IPS-NIHi11 (cell line): ENCODE data around the gene MEOX1.
A peak's percentile ranks its signal among the peaks of the same experiment; 100 is the strongest.

Source experiments
- DNase-seq: peaks from one replicate; pipeline ENCODE4 v3.0.0; 2012; ENCODE audit warnings: mixed read lengths, low spot score

Gene MEOX1

DNA sequence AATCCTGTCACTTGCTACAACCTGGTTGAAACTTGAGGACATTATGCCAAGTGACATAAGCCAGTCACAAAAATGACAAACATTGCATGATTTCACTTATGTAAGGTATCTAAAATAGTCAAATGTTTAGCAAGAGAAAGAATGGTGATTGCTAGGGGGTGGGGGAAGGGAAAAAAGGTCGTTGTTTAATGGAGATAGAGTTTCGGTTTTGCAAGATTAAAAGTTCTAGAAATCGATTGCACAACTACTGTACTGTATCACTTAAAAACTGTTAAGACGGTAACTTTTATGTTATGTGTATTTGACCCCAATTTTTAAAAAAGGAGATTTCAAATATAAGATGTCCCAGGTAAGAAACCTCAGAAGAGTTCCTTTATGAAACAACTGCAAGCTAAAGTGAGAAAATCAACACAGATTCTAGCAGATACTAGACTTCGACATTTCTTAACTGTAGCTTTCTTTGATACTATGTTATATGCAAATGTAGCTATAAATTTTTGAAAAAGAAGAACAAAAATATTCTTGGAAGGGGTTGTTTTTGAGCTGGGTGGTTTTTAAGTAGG, 5.9 kb downstream of the MEOX1 start:
- no peak for DNase-seq

DNA sequence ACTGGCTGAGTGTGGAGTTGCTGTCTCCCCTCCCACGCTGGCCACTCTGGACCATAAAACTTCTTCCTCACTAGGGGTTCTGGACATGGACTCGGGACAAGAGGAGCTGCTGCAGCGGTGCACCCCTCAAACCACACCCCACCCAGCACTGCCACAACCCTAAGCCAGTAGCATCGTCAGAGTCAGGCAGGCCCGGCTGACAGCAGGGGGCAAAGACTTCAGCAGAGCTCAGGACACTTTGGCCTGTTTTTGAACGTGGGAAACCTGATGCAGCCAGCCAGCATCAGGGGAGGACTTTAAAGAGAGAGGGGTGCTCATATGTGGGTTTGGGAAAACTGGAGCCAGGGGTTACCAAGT, 9.6 kb downstream of the MEOX1 start:
- no peak for DNase-seq

- no peak for DNase-seq
These were observed 11.3 kb downstream of the MEOX1 start for GRCh38 chr17:43650471-43650870.

- DNase-seq: no peak
These were observed 12.8 kb downstream of the MEOX1 start for GRCh38 chr17:43648916-43649315.

DNA sequence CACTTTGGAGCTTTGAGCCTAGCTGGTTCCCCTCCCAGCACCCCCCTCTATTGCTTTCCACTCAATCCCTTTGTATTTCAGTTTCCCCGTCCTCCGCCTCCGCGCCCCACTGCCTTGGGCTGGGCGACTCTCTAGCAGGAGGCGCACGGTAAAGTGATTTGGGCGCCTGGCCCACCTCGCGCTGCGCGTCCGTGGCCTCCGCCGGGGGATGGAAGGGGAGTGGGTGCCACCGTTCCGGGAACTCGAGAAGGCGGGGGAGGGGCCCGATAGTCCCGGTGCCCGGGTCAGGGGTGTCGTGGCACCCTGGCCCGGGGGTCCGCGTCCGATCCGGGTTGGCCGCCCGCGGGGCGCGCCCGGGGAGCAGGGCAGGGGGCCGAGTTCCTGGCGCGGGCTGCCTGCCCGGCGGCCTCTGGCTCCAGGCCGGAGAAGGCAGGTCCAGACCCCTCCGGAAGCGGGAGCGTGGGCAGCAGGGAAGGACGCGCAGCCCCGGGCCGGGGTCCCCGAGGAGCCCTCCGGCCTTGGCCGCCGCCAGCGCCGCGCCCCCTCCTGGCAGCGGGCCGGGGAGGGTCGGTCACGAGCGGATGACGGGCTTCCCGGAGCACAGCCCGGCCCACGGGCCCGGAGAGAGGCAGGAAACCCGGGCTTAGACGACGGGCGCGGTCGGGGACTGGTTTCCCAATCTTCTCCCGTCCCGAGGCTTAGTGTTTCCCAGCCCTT, 15.8 kb downstream of the MEOX1 start:
- DNase-seq: peak; percentile 81

DNA sequence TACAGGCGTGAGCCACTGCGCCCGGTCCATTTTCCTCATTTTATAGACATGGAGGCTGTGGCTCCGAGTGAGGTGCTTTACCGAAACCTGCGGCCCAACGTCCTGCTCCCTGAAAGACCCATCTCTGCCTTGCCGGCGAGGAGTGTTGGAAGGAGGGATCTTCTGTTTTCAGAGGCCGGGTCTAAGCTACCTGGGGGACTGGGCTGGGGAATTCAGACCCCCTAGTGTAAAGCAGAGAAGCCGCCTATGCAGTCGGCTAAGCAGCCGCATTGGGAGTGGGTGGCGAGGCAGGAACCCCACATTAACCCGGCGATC, 16.3 kb downstream of the MEOX1 start:
- DNase-seq: no peak

DNA sequence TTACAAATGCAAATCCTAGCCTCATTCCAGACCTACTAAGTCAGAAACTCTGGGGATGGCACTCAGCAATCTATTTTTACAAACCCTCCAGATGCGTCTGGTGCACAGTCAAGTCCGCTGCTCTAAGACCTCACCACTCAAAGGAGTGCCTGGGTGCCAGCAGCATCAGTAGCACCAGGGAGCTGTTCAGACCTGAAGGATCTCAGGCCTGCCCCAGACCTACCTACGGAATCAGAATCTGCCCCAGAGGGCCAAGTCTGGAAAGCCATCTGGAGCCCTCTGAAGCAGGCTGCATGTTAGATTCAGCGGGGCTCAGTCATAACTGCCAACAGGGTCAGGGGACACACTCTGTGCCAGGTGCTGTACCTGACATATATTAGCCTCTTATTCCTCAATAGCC, 17.6 kb downstream of the MEOX1 start:
- DNase-seq: no peak

DNA sequence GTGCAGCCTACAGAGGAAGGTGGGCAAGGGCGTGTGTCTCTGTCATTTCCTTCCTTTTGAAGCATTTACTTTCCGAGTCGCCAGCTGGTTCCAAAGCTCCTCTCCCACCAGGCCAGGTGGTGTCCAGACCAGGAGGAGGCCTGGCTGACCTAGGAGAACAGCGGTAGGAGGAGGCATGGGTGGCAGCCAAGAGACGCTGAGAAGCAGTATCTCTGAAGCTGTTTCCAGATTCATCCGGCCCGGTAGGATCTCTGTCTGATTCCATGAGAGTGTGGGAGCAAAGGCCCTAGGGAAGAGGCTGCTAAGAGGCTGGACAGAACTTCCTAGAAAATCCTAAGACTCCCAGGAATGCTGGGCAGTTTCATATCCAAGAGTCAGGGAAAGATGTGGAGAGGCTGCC, 20.3 kb downstream of the MEOX1 start:
- DNase-seq: no peak

DNA sequence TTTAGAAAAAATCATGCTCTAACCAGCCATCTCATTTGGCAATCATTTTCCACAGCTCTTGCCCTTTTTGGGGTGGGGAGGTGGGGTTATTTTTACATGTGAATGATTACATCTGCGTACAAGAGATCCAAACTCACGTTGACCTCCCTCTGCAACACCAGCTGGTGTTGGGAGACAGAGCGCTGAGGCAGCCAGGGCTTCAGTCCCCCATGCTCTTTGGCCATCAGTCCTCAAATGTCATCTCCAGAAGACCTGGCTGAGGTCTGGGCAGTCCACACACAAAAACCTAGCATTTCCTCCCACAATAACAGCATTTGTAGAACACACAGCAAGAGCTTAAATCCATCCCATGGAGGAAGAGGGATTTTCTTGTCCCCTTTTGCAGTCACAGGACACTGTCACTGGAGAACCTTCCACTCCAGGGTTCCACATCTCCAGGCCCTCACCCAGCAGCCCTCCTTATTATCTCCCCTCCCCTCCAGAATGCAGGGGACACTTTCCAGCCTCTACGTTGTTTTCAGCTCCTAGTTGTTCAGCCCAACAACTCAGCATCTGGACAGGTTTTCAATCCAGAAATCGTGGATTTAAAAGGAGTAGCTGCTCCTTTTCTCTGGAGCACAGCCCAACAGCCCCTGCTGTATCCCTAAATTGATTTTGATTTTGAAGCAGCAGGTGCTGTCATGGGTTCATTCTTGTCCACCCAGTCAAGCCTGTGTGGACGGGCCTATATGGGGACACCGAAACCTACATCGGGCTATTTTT, 21.1 kb downstream of the MEOX1 start:
- no peak for DNase-seq

DNA sequence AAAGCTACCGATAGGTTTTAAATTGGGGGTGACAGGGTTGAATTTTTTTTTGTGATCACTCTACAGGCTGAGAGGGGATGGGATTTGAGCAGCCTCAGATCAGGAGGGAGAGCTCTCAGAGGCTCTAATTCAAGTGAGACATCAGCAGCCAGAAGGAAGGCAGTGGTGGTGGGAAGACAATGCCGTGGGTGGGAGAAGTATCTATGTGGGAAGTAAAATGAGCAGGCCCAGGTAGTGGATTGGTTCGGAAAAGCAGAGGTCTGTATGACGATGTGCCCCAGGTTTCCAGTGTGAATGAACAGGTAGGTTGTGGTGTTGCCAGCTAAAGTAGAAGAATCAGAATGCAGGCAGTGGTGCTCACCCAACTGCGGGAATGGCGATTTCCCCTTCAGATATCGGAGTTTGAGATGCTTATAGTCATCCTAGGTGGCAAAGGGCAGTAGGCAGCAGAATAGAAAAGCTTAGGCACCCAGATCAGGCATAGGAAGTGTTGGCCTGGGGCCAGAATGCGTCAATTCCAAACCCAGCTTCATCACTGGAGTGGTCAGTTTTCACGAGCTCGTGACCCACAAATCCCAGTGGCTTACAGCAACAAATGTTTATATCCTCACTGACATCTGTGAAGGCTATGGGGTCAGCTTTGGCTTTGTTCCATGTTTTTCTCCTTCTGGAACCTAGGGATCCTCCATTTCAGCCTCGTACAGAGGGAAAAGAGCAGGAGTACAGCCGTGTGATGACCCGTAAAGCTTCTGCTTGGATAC, 24.0 kb downstream of the MEOX1 start:
- DNase-seq: no peak

GRCh38 chr17:43636426-43636825, 25.3 kb downstream of the MEOX1 start:
- no peak for DNase-seq

- DNase-seq: no peak
These were observed 27.1 kb downstream of the MEOX1 start for GRCh38 chr17:43634591-43635125.

DNA sequence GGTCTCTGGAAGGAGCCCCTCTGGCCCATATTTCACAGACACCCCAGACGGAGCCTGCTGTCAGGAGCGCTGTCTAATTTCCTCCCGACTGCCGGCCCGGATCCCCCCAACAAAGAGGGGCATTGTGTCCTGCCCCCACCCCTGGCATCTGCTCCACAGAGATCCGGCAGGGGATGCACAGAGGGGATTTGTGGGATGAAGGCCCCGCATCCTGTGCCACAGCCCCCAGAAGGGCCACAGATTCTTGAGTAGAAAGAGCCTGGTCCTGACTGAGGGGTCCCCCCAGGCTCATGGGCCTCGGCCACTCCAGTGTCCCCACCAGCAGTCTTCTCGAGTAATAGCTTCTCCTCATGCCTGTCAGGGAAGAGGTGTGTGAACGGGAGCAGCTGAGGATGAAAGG, 29.5 kb downstream of the MEOX1 start:
- no peak for DNase-seq

DNA sequence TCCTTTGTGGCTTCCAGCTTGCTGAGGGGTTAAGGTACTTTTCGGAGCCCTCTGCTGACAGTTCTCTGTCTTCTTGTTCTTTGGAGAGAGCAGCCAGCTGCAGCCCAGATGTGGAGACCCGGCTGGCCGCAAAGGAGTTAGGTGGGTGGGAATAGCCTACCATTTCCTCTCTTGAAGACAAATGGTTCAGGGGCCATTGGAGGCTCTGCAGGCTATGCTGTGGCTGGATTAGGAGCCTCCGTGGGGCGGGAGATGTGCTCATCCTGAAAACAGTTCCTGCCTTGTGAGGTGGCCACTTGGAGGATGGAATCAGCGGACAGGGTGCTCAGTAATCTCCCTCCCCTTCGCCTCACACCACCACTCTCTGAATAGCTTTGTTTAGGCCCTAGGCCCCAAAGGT, 30.3 kb downstream of the MEOX1 start:
- DNase-seq: no peak

DNA sequence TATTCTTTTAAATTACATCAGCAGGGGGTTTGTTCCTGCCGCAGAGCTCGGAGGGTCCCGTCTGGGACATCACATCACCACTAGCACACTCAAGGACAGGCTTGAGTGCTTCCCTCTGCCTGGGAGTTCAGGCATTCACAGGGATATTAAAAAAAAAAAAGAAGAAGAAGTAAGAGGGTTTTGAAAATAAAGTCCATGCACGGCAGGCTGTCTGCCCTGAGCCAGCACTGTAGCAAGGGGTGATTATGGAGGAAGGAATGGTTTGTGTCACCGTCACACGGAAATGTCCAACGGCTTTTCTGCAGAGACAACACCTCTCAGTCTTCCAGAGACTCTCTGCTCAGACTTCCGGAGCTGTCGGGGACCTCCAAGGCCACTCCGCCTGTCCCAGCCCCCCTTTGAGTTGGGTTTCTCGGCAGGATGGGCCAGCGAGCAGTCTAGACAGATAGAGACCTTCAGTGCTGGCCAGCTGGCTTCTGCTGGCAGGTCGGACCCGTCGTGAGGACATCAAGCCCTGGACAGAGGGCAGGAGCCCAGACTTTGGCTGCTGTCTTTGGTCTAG, 33.6 kb downstream of the MEOX1 start:
- no peak for DNase-seq

GRCh38 chr17:43627653-43628052, 34.1 kb downstream of the MEOX1 start:
- no peak for DNase-seq

- DNase-seq: no peak
These were observed 35.7 kb downstream of the MEOX1 start for GRCh38 chr17:43626023-43626422.

DNA sequence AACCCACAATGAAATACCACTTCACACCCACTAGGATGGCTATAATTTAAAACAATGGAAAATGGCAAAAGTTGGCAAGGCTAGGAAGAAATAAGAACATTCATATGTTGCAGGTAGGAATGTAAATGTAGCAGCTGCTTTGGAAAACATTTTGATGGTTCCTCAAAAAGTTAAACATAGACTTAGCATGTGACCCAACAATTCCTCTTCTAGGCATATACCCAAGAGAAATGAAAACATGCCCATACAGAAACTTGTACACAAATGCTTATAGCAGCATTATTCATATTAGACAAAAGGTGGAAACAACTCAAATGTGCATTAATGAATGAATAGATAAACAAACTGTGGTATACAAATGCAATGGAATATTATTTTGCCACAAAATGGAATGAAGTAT, 36.1 kb downstream of the MEOX1 start:
- no peak for DNase-seq

DNA sequence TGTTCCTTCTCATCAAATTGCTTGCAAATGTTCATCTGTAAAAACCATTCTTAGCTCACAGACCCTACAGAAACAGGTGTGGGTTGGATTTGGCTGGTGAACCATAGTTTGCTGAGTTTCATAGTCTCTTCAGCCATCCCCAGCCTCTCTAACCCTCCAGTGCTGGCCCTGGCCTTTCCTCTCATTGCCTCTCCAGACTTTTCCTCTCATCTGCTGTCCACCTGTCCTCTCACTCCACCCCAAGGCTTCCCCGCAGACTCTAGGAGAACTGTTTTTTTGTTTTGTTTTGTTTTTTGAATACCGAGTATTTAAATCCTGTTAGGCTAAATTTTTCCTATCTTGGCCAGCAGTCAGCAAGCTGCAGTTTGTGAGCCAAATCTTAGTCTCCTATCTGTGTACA, 41.1 kb downstream of the MEOX1 start:
- DNase-seq: no peak

- DNase-seq: no peak
These were observed 41.6 kb downstream of the MEOX1 start for GRCh38 chr17:43620147-43620546.

DNA sequence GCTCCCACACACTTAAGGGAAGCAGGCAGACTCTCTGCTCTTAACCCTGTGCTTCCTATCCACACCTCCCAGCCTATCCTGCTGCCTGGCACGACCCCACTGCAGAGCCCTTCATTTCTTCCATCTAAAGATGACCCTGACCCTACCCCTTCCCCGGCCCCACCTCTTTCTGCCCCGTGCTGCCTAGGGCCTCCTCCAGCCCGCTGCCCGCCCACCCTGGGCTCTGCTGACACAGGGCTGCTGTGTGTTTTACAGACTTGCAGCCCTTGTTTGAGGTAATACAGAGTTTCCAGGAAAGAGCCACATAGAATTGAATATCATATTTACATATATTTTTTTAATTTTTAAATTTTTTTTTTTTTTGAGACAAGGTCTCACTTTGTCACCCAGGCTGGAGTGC, 42.0 kb downstream of the MEOX1 start:
- no peak for DNase-seq

GRCh38 chr17:43618276-43618675, 43.4 kb downstream of the MEOX1 start:
- DNase-seq: no peak
